Trophoblast cell (in vitro differentiated cells and primary cell): ENCODE results near the gene SCYGR4.
A peak's percentile ranks its signal among the peaks of the same experiment; 100 is the strongest.

Experiments used
- DNase-seq, 2 donors: peaks; one replicate each; pipeline ENCODE4 v3.0.0-alpha.2; 2016
- H2AFZ ChIP-seq: 2 replicates; pipeline ENCODE4 v1.6.1; 2013; ENCODE audit warnings: low read length, moderate library complexity, mild to moderate bottlenecking; ENCODE audit not compliant: insufficient read depth, poor library complexity
- H2AK5ac ChIP-seq: 2 replicates; pipeline ENCODE4 v1.6.1; 2013; ENCODE audit warnings: mild to moderate bottlenecking, low read length
- H2BK120ac ChIP-seq: 2 replicates; pipeline ENCODE4 v1.6.1; 2013; ENCODE audit warnings: low read length, mild to moderate bottlenecking, moderate library complexity; ENCODE audit not compliant: insufficient read depth, poor library complexity
- H2BK12ac ChIP-seq: 2 replicates; pipeline ENCODE4 v1.6.1; 2013; ENCODE audit warnings: mild to moderate bottlenecking, low read length, moderate library complexity
- H2BK5ac ChIP-seq: 2 replicates; pipeline ENCODE4 v1.6.1; 2013; ENCODE audit warnings: low read length, low read depth, moderate library complexity, mild to moderate bottlenecking; ENCODE audit not compliant: poor library complexity
- H3K14ac ChIP-seq: 2 replicates; pipeline ENCODE4 v1.6.1; 2013; ENCODE audit warnings: mild to moderate bottlenecking, low read length
- H3K18ac ChIP-seq: 2 replicates; pipeline ENCODE4 v1.6.1; 2013; ENCODE audit warnings: mild to moderate bottlenecking, low read length
- H3K23ac ChIP-seq: 2 replicates; pipeline ENCODE4 v1.6.1; 2013; ENCODE audit warnings: low read length
- H3K27ac ChIP-seq: 2 replicates; pipeline ENCODE4 v1.5.1; 2013; ENCODE audit warnings: low read depth, mild to moderate bottlenecking, inconsistent platforms, low read length, moderate library complexity
- H3K27me3 ChIP-seq: 2 replicates; pipeline ENCODE4 v1.6.1; 2013; ENCODE audit warnings: inconsistent platforms, mild to moderate bottlenecking, low read length, moderate library complexity; ENCODE audit not compliant: insufficient read depth
- H3K36me3 ChIP-seq, 2 experiments: 1 replicate in 1 of 2; 2 replicates in 1 of 2; pipeline ENCODE4 v1.6.1; 2013; ENCODE audit warnings: low read length in 2 of 2, mild to moderate bottlenecking in 2 of 2, moderate library complexity in 1 of 2; ENCODE audit not compliant: insufficient read depth in 2 of 2, control insufficient read depth in 1 of 2
- H3K4ac ChIP-seq: 2 replicates; pipeline ENCODE4 v1.6.1; 2013; ENCODE audit warnings: low read depth, mild to moderate bottlenecking, low read length, moderate library complexity
- H3K4me1 ChIP-seq, 2 experiments: 1 replicate in 1 of 2; 2 replicates in 1 of 2; pipeline ENCODE4 v1.6.1; 2013; ENCODE audit warnings: low read length in 2 of 2, mild to moderate bottlenecking in 2 of 2, moderate library complexity in 1 of 2; ENCODE audit not compliant: insufficient read depth in 2 of 2, control insufficient read depth in 1 of 2
- H3K4me2 ChIP-seq: 2 replicates; pipeline ENCODE4 v1.6.1; 2013; ENCODE audit warnings: inconsistent platforms, mild to moderate bottlenecking, low read length, moderate library complexity
- H3K4me3 ChIP-seq: 2 replicates; pipeline ENCODE4 v1.5.1; 2013; ENCODE audit warnings: mild to moderate bottlenecking, low read depth, low read length, inconsistent platforms
- H3K79me1 ChIP-seq: one replicate; pipeline ENCODE4 v1.6.1; 2013; ENCODE audit warnings: low read length
- H3K79me2 ChIP-seq: 2 replicates; pipeline ENCODE4 v1.6.1; 2013; ENCODE audit warnings: low read length, mild to moderate bottlenecking; ENCODE audit not compliant: control insufficient read depth, insufficient read depth, poor library complexity
- H3K9ac ChIP-seq: 2 replicates; pipeline ENCODE4 v1.6.1; 2013; ENCODE audit warnings: mild to moderate bottlenecking, low read length
- H3K9me3 ChIP-seq: 2 replicates; pipeline ENCODE4 v1.6.1; 2013; ENCODE audit warnings: low read depth, mild to moderate bottlenecking, control low read depth, inconsistent platforms, low read length; ENCODE audit not compliant: insufficient read depth
- H4K12ac ChIP-seq: 2 replicates; pipeline ENCODE4 v1.6.1; 2013; ENCODE audit warnings: low read depth, mild to moderate bottlenecking, low read length, moderate library complexity
- H4K8ac ChIP-seq: 2 replicates; pipeline ENCODE4 v1.6.1; 2013; ENCODE audit warnings: low read depth, mild to moderate bottlenecking, low read length, moderate library complexity
- H4K91ac ChIP-seq: one replicate; pipeline ENCODE4 v1.6.1; 2013; ENCODE audit warnings: low read depth, mild to moderate bottlenecking, low read length, moderate library complexity
- WGBS: extraction: QIAGEN DNeasy Blood & Tissue Kit; methylation state at CpG from one replicate; pipeline ENCODE4 v1.1.7; 2013; ENCODE audit warnings: missing lambda C conversion rate; ENCODE audit not compliant: insufficient read length, insufficient coverage; ENCODE audit errors: extremely low coverage; 5-methylcytosine and 5-hydroxymethylcytosine counted together

SCYGR4 gene

GRCh38 chr2:227613272-227613660, 4.0 kb upstream of the SCYGR4 start:
- Histone ChIP-seq H2BK120ac (no peak overlapping the region), H3K9me3 (no peaks in the 10 kb centered on the region), H3K4me2 (no peak overlapping the region), H3K4me3 (no peak overlapping the region), H4K12ac (no peak overlapping the region), H3K36me3 (no peaks in the 10 kb centered on the region), H2AFZ (no peak overlapping the region), H3K14ac (no peak overlapping the region), H3K9ac (no peak overlapping the region), H2AK5ac (no peak overlapping the region), H4K91ac (no peak overlapping the region), H3K79me1 (no peaks in the 10 kb centered on the region), H3K27me3 (no peaks in the 10 kb centered on the region), H3K79me2 (no peaks in the 10 kb centered on the region), H3K18ac (no peak overlapping the region), H3K4ac (no peak overlapping the region), H4K8ac (no peak overlapping the region), H3K27ac (no peak overlapping the region), H3K23ac (no peak overlapping the region), H2BK5ac (no peak overlapping the region), H3K4me1 (no peaks in the 10 kb centered on the region), H2BK12ac (no peak overlapping the region)
- WGBS = no CpG with 5 or more reads among the region's 4 CpGs
- no peak for DNase-seq

- Histone ChIP-seq H4K12ac (no peak overlapping the region), H3K36me3 (no peaks in the 10 kb centered on the region), H3K79me2 (no peaks in the 10 kb centered on the region), H2AK5ac (no peak overlapping the region), H3K23ac (no peak overlapping the region), H3K18ac (no peak overlapping the region), H3K9me3 (no peaks in the 10 kb centered on the region), H2BK12ac (no peak overlapping the region), H3K27me3 (no peaks in the 10 kb centered on the region), H2AFZ (no peak overlapping the region), H2BK5ac (no peak overlapping the region), H3K9ac (no peak overlapping the region), H4K8ac (no peak overlapping the region), H2BK120ac (no peak overlapping the region), H3K14ac (no peak overlapping the region), H4K91ac (no peak overlapping the region), H3K4ac (no peak overlapping the region), H3K27ac (no peak overlapping the region), H3K4me1 (no peaks in the 10 kb centered on the region), H3K79me1 (no peaks in the 10 kb centered on the region), H3K4me3 (no peak overlapping the region), H3K4me2 (no peak overlapping the region)
- no CpG with 5 or more reads among the region's 4 CpGs for WGBS
- peak; percentile 58 to 60 for DNase-seq
Observed at GRCh38 chr2:227614246-227614645, 3.1 kb upstream of the SCYGR4 start.

DNA sequence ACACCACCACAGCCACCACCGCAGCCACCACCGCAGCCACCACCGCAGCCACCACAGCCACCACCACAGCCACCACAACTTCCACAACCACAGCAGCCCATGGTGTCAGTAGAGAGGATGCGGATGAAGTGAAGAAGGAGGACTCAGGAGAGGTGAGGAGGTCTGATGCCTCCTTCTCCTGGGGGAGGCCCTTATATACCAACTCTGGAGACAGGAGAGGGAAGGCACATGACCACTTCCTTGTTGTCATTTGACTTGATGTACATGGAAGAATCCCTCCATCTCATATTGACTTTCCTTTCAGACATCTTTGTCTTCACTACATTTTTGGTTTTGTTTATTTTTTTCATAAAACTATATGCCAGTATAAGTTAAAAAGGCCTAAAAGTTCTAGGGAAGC, 2.6 kb upstream of the SCYGR4 start, which contains the start of gene SCYGR3:
SCYGR3 (minus strand) TSS at position 101 of the 400 bp plus-strand sequence; CDS start at position 101, 0 bp downstream.
- no CpG with 5 or more reads among the region's 4 CpGs for WGBS
- Histone ChIP-seq H3K79me2 (no peaks in the 10 kb centered on the region), H4K91ac (no peak within 1 kb of the TSS), H2AFZ (no peak within 1 kb of the TSS), H3K9ac (no peak within 1 kb of the TSS), H2BK120ac (no peak within 1 kb of the TSS), H4K12ac (no peak within 1 kb of the TSS), H2BK12ac (no peak within 1 kb of the TSS), H3K9me3 (no peaks in the 10 kb centered on the region), H3K23ac (no peak within 1 kb of the TSS), H3K79me1 (no peaks in the 10 kb centered on the region), H2AK5ac (no peak within 1 kb of the TSS), H3K4me3 (no peak within 1 kb of the TSS), H3K4me2 (no peak within 1 kb of the TSS), H3K27ac (no peak within 1 kb of the TSS), H3K4ac (no peak within 1 kb of the TSS), H3K27me3 (no peaks in the 10 kb centered on the region), H3K4me1 (no peaks in the 10 kb centered on the region), H2BK5ac (no peak within 1 kb of the TSS), H3K18ac (no peak within 1 kb of the TSS), H3K14ac (no peak within 1 kb of the TSS), H3K36me3 (no peaks in the 10 kb centered on the region), H4K8ac (no peak within 1 kb of the TSS)
- DNase-seq = no peak

DNA sequence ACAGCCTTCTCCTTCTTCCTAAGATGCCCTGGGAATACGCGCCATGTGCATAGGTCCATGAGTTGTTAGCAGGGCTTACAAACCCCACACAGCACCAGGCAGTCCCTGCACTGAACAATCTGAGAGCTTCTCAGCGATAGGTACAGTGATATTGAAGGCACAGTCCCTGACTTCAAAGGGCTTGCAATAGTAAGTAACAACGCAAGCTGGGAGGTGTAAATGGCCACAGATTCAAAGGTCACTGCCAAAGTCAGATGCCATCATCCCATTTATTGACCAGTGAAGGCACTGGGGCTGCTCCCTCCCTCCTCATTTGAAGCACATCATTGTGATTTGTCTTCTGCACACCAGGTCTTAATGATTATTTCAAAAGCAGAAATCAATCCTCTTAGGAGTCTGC, 2.1 kb upstream of the SCYGR4 start:
- Histone ChIP-seq H2BK12ac (no peak overlapping the region), H2BK120ac (no peak overlapping the region), H3K27ac (no peak overlapping the region), H4K91ac (no peak overlapping the region), H2AFZ (no peak overlapping the region), H3K36me3 (no peaks in the 10 kb centered on the region), H3K4me1 (no peaks in the 10 kb centered on the region), H3K79me2 (no peaks in the 10 kb centered on the region), H3K23ac (no peak overlapping the region), H2AK5ac (no peak overlapping the region), H3K27me3 (no peaks in the 10 kb centered on the region), H2BK5ac (no peak overlapping the region), H3K9me3 (no peaks in the 10 kb centered on the region), H3K14ac (no peak overlapping the region), H3K79me1 (no peaks in the 10 kb centered on the region), H3K9ac (no peak overlapping the region), H4K12ac (no peak overlapping the region), H3K4ac (no peak overlapping the region), H3K4me3 (no peak overlapping the region), H3K18ac (no peak overlapping the region), H3K4me2 (no peak overlapping the region), H4K8ac (no peak overlapping the region)
- no peak for DNase-seq
- WGBS = no CpG with 5 or more reads among the region's 4 CpGs
